Measurements from ENCODE around the gene INVS. TPM values are rescaled to one million over a fixed set of nuclear protein-coding genes. Genes with fewer than 3 reads are reported as not detected.
A peak's percentile ranks its signal among the peaks of the same experiment; 100 is the strongest.

INVS gene
- total and polyA plus RNA-seq, 2 of the 13 experiments (the other 11 are each of a cell fraction or from before 2014, with no cell fraction given), result 11.3 to 16.3 TPM

DNA sequence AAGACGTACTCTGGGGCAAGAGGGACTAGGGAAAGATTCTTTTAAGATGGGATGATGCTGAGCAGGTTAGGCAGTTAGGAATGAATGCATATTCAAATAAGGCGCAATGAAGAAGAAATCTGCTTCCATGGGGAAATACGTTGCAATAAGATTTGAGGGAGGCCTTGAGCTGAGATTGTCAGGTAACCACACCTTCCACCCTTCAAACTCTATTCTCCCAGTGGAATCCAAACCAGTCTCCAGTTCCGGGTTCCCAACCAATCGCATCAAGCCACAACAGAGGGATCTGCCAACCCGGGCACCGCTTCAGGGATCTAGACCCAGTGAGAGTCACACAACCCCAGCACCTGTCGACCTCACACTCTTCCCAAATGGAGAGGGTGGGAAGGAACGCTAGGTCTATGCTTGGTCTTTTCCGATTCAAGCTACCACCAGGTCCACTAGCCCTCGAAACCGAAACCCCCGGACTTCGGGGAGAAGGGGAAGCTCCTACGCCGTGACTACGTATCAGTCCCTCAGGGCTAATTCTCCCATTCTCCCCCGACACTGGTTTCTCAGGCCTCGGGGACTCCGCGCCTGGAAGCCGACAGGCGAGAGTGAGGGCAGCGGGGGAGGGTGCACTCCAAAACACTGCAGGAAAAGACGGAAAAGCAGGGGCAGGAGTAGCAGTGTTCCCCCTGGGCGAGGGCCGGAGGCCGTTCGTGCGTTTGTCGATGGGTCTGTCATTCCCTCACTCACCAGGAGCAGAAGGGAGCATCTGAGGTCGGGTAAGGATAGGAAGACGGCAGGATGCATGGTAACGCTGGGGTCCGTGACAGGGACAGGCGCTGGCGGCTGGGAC is 777 bp upstream of the INVS start (continued):
- TF ChIP-seq, protein P1, sequence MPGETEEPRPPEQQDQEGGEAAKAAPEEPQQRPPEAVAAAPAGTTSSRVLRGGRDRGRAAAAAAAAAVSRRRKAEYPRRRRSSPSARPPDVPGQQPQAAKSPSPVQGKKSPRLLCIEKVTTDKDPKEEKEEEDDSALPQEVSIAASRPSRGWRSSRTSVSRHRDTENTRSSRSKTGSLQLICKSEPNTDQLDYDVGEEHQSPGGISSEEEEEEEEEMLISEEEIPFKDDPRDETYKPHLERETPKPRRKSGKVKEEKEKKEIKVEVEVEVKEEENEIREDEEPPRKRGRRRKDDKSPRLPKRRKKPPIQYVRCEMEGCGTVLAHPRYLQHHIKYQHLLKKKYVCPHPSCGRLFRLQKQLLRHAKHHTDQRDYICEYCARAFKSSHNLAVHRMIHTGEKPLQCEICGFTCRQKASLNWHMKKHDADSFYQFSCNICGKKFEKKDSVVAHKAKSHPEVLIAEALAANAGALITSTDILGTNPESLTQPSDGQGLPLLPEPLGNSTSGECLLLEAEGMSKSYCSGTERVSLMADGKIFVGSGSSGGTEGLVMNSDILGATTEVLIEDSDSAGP (CRISPR knock-in tag; IDR thresholded peaks at IDR 0.05; ENCODE audit: borderline replicate concordance), result no peak
- TF ChIP-seq SATB2 (CRISPR knock-in tag; IDR thresholded peaks at IDR 0.05), result 0 out of 2 replicates have a peak, but pooled peaks have one; percentile 36
- no peak for TF ChIP-seq TEAD2 (CRISPR knock-in tag; IDR thresholded peaks at IDR 0.05)
- TF ChIP-seq, protein P2, sequence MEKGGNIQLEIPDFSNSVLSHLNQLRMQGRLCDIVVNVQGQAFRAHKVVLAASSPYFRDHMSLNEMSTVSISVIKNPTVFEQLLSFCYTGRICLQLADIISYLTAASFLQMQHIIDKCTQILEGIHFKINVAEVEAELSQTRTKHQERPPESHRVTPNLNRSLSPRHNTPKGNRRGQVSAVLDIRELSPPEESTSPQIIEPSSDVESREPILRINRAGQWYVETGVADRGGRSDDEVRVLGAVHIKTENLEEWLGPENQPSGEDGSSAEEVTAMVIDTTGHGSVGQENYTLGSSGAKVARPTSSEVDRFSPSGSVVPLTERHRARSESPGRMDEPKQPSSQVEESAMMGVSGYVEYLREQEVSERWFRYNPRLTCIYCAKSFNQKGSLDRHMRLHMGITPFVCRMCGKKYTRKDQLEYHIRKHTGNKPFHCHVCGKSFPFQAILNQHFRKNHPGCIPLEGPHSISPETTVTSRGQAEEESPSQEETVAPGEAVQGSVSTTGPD (CRISPR knock-in tag; IDR thresholded peaks at IDR 0.05), result no peak
- no peak for TF ChIP-seq KDM6A (CRISPR knock-in tag; IDR thresholded peaks at IDR 0.05; ENCODE audit: low read depth)
- TF ChIP-seq, protein P3, sequence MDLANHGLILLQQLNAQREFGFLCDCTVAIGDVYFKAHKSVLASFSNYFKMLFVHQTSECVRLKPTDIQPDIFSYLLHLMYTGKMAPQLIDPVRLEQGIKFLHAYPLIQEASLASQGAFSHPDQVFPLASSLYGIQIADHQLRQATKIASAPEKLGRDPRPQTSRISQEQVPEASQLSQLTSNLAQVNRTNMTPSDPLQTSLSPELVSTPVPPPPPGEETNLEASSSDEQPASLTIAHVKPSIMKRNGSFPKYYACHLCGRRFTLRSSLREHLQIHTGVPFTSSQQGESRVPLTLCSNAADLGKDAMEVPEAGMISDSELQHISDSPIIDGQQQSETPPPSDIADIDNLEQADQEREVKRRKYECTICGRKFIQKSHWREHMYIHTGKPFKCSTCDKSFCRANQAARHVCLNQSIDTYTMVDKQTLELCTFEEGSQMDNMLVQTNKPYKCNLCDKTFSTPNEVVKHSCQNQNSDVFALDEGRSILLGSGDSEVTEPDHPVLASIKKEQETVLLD (CRISPR knock-in tag; IDR thresholded peaks at IDR 0.05; ENCODE audit: low read depth), result peak; percentile 23; the same call in 1 of the 2 replicates
- TF ChIP-seq, protein P4, sequence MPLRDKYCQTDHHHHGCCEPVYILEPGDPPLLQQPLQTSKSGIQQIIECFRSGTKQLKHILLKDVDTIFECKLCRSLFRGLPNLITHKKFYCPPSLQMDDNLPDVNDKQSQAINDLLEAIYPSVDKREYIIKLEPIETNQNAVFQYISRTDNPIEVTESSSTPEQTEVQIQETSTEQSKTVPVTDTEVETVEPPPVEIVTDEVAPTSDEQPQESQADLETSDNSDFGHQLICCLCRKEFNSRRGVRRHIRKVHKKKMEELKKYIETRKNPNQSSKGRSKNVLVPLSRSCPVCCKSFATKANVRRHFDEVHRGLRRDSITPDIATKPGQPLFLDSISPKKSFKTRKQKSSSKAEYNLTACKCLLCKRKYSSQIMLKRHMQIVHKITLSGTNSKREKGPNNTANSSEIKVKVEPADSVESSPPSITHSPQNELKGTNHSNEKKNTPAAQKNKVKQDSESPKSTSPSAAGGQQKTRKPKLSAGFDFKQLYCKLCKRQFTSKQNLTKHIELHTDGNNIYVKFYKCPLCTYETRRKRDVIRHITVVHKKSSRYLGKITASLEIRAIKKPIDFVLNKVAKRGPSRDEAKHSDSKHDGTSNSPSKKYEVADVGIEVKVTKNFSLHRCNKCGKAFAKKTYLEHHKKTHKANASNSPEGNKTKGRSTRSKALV (CRISPR knock-in tag; IDR thresholded peaks at IDR 0.05), result 0 out of 2 replicates have a peak, but pooled peaks have one; percentile 6
- no peak for TF ChIP-seq ZNF790 (CRISPR knock-in tag; IDR thresholded peaks at IDR 0.05; ENCODE audit: borderline replicate concordance)
- TF ChIP-seq SP4 (CRISPR knock-in tag; IDR thresholded peaks at IDR 0.05), result no peak
- TF ChIP-seq ZSCAN21 (CRISPR knock-in tag; IDR thresholded peaks at IDR 0.05; ENCODE audit: borderline replicate concordance), result no peak
- TF ChIP-seq ZNF232 (CRISPR knock-in tag; IDR thresholded peaks at IDR 0.05; ENCODE audit: borderline replicate concordance), result no peak
- no peak for TF ChIP-seq ZNF562 (CRISPR knock-in tag; IDR thresholded peaks at IDR 0.05; ENCODE audit: borderline replicate concordance)
- TF ChIP-seq, protein P5, sequence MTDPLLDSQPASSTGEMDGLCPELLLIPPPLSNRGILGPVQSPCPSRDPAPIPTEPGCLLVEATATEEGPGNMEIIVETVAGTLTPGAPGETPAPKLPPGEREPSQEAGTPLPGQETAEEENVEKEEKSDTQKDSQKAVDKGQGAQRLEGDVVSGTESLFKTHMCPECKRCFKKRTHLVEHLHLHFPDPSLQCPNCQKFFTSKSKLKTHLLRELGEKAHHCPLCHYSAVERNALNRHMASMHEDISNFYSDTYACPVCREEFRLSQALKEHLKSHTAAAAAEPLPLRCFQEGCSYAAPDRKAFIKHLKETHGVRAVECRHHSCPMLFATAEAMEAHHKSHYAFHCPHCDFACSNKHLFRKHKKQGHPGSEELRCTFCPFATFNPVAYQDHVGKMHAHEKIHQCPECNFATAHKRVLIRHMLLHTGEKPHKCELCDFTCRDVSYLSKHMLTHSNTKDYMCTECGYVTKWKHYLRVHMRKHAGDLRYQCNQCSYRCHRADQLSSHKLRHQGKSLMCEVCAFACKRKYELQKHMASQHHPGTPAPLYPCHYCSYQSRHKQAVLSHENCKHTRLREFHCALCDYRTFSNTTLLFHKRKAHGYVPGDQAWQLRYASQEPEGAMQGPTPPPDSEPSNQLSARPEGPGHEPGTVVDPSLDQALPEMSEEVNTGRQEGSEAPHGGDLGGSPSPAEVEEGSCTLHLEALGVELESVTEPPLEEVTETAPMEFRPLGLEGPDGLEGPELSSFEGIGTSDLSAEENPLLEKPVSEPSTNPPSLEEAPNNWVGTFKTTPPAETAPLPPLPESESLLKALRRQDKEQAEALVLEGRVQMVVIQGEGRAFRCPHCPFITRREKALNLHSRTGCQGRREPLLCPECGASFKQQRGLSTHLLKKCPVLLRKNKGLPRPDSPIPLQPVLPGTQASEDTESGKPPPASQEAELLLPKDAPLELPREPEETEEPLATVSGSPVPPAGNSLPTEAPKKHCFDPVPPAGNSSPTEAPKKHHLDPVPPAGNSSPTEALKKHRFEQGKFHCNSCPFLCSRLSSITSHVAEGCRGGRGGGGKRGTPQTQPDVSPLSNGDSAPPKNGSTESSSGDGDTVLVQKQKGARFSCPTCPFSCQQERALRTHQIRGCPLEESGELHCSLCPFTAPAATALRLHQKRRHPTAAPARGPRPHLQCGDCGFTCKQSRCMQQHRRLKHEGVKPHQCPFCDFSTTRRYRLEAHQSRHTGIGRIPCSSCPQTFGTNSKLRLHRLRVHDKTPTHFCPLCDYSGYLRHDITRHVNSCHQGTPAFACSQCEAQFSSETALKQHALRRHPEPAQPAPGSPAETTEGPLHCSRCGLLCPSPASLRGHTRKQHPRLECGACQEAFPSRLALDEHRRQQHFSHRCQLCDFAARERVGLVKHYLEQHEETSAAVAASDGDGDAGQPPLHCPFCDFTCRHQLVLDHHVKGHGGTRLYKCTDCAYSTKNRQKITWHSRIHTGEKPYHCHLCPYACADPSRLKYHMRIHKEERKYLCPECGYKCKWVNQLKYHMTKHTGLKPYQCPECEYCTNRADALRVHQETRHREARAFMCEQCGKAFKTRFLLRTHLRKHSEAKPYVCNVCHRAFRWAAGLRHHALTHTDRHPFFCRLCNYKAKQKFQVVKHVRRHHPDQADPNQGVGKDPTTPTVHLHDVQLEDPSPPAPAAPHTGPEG (CRISPR knock-in tag; IDR thresholded peaks at IDR 0.05), result no peak

All from HepG2 (cell line).